ENCODE measurements around the gene TUFT1.
A peak's percentile ranks its signal among the peaks of the same experiment; 100 is the strongest.

TUFT1 gene

DNA sequence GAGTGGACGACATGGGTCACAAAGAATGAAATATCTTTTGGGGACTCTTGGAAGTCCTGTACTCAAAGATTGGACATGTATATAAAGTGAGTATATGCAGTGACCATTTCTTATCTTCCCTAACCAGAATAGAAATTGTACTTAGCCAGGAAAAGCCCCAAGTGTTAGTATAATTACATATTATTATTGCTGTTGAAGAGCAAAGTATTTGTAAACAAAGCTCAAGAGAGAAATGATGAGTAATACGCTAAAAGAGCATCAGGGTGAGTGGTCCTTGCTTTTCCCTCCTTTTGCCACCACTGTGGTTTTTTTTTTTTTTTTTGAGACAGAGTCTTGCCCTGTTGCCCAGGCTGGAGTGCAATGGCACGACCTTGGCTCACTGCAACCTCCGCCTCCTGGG lies 35.4 kb upstream of the TUFT1 start:
- no peak for TF ChIP-seq CTCF (IDR thresholded peaks at IDR 0.05; ENCODE audit: low read depth, low read length, missing control alignments)
- no peak for DNase-seq (ENCODE audit: extremely low read depth, low read depth)

DNA sequence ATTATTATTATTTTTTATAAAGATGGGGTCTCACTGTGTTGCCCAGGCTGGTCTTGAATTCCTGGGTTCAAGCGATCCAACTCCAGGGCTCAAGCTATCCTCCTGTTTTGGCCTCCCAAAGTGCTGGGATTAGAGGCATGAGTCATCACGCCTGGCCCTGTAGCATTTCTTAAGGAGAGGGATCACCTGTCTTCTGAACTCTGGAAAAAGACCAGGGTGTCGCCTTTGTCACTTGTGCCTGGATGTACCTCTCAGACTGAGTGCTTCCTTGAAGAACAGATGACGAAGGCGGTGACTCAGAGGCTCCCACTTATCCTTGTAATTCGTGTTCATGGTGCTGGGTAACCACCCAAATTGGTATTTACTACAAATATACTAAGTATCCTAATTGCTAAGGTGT lies 31.3 kb upstream of the TUFT1 start:
- DNase-seq (ENCODE audit: extremely low read depth, low read depth) = no peak
- no peak overlapping the region for H3K4me3 ChIP-seq (replicated peaks; ENCODE audit: low read depth, low read length)
- TF ChIP-seq CTCF (IDR thresholded peaks at IDR 0.05; ENCODE audit: low read depth, low read length, missing control alignments) = no peak

More for the DNA sequence above, 35.4 kb upstream of the TUFT1 start:
- H3K4me3 ChIP-seq (replicated peaks; ENCODE audit: low read depth, low read length) = no peak overlapping the region

DNA sequence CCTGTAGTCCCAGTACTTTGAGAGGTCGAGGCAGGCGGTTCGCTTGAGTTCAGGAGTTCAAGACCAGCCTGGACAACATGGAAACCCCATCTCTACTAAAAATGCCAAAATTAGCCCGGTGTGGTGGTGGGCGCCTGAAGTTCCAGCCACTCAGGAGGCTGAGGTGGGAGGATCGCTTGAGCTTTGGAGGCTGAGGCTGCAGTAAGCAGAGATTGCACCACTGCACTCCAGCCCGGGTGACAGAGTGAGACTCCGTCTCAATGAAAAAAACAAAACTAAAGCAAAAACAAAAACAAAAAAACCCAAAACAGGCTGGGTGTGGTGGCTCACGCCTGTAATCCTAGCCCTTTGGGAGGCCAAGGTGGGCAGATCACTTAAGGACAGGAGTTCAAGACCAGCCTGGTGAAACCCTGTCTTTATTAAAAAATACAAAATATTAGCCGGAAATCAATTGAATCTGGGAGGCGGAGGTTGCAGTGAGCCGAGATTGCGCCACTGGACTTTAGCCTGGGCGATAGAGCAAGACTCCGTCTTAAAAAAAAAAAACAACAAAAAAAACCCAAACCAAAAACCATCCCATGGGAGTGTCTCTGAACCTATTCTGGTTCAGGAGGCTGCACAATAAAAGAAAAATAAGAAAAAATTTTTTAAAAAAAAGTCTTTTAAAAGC lies 30.6 kb upstream of the TUFT1 start:
- no peak for DNase-seq (ENCODE audit: extremely low read depth, low read depth)
- H3K4me3 ChIP-seq (replicated peaks; ENCODE audit: low read depth, low read length) = no peak overlapping the region
- TF ChIP-seq CTCF (IDR thresholded peaks at IDR 0.05; ENCODE audit: low read depth, low read length, missing control alignments) = no peak

GRCh38 chr1:151510020-151510405 lies 30.1 kb upstream of the TUFT1 start:
- no peak for DNase-seq (ENCODE audit: extremely low read depth, low read depth)
- H3K4me3 ChIP-seq (replicated peaks; ENCODE audit: low read depth, low read length) = no peak overlapping the region
- no peak for TF ChIP-seq CTCF (IDR thresholded peaks at IDR 0.05; ENCODE audit: low read depth, low read length, missing control alignments)

DNA sequence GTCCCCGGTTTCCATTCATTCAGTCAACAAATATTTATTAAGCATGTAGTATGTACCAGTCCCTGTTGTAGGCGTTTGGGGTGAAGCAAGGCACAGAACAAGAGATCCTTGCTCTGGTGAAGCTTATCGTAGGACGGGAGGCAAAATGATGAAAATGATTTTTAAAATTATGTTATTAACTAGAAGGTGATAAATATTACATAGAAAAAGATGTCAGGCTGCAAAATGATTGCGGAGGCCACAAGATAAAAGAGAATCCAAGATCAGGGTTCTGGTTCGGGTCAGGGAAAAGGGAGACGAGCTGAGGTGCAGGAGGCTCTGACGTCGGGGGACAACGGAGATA lies 29.5 kb upstream of the TUFT1 start:
- peak overlapping the region; percentile 46 for H3K4me3 ChIP-seq (replicated peaks; ENCODE audit: low read depth, low read length)
- DNase-seq (ENCODE audit: extremely low read depth, low read depth) = no peak
- TF ChIP-seq CTCF (IDR thresholded peaks at IDR 0.05; ENCODE audit: low read depth, low read length, missing control alignments) = no peak

DNA sequence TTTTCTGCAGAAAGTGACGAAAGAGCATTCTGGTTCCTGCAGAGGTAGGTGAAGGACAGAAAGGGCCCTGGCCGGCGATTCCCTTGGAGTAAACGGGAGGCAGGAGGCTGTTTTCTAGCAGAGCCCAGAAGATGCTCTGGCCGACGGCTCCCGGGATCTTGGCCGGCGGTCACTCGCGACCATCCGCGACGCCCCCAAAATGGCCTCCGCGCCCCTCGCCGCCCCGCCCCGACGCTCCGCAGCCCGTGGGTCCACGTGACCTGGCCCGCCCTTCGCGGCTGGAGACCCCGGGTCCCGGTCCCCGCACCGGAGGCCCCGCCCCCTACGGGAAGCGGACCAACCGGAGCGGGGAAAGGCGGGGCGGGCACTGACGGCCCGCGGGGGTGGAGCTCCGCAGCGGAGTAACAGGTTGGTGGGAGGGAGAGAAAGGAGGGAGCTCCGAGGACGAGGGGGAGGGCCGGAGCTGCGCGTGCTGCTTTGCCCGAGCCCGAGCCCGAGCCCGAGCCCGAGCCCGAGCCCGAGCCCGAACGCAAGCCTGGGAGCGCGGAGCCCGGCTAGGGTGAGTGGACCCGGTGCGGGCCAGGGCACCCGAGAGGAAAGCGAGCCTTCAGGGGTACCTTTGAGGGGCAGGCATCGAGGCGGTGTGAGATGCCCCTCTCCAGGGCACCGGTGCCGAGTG lies 29.0 kb upstream of the TUFT1 start, which contains the start of gene CGN:
Gene CGN, plus strand, starts transcription at position 431 of the 679 bp plus-strand sequence. CDS start 7,133 bp downstream, outside the sequence.
- no peak for TF ChIP-seq CTCF (IDR thresholded peaks at IDR 0.05; ENCODE audit: low read depth, low read length, missing control alignments)
- peak within 1 kb of the TSS; percentile 46 for H3K4me3 ChIP-seq (replicated peaks; ENCODE audit: low read depth, low read length)
- DNase-seq (ENCODE audit: extremely low read depth, low read depth) = no peak
